ENCODE measurements around the gene ARHGAP24.

GRCh38 chr4:85776579-85776978 lies 301.6 kb downstream of the ARHGAP24 start:
- TF ChIP-seq CTCF (IDR thresholded peaks at IDR 0.05): no peak
- no peak for TF ChIP-seq POLR2A (IDR thresholded peaks at IDR 0.05)
